Choroid plexus epithelial cell (primary cell): ENCODE results near the gene CPN2.

Experiments used
- DNase-seq: peaks from one replicate; pipeline ENCODE4 v3.0.0-alpha.2; 2010; ENCODE audit warnings: low read depth
- H3K4me3 ChIP-seq: 2 replicates; pipeline ENCODE4 v1.5.1; 2011; ENCODE audit warnings: low read depth, mild to moderate bottlenecking, control low read depth, low read length, moderate library complexity
- CTCF ChIP-seq: conservative IDR thresholded peaks from 2 replicates; pipeline ENCODE4 v1.5.1; 2011; ENCODE audit warnings: low read depth, mild to moderate bottlenecking, control low read depth, inconsistent platforms, low read length, moderate library complexity

The CPN2 gene

GRCh38 chr3:194330579-194330978 lies 20.5 kb downstream of the CPN2 start:
- H3K4me3 ChIP-seq = no peak overlapping the region
- no peak for DNase-seq
- no peak for TF ChIP-seq CTCF

GRCh38 chr3:194330160-194330559 lies 21.0 kb downstream of the CPN2 start:
- no peak overlapping the region for H3K4me3 ChIP-seq
- no peak for DNase-seq
- no peak for TF ChIP-seq CTCF

GRCh38 chr3:194329583-194329965 lies 21.6 kb downstream of the CPN2 start:
- no peak for DNase-seq
- H3K4me3 ChIP-seq = no peak overlapping the region
- TF ChIP-seq CTCF = no peak

- no peak overlapping the region for H3K4me3 ChIP-seq
- no peak for TF ChIP-seq CTCF
- DNase-seq = no peak
Observed at GRCh38 chr3:194328942-194329582, 22.1 kb downstream of the CPN2 start.

GRCh38 chr3:194328053-194328657 lies 23.0 kb downstream of the CPN2 start:
- DNase-seq = peak; percentile 41
- TF ChIP-seq CTCF = no peak
- no peak overlapping the region for H3K4me3 ChIP-seq

GRCh38 chr3:194327218-194328052 lies 23.7 kb downstream of the CPN2 start:
- no peak for DNase-seq
- TF ChIP-seq CTCF = no peak

More at GRCh38 chr3:194327218-194328052, 23.7 kb downstream of the CPN2 start:
- H3K4me3 ChIP-seq = no peak overlapping the region
